HEK293 (cell line): ENCODE data around the gene ANKRD52.

ENCODE experiments used
- CTCF ChIA-PET: fragments of 350-600 bp; formaldehyde crosslinking; extraction: SDS; loops from one replicate; lab custom pipeline; 2021; ENCODE audit warnings: antibody characterized with exemption; lab: Yijun Ruan, JAX
- POLR2A ChIA-PET: fragments of 300-600 bp; formaldehyde crosslinking; extraction: SDS; loops from one replicate; lab custom pipeline; 2020; ENCODE audit warnings: antibody characterized with exemption, inconsistent platforms; lab: Yijun Ruan, JAX
- H3K27ac ChIP-seq: fragments of 200-500 bp; sonication (Bioruptor generic); 2 replicates; pipeline ENCODE4 v1.5.1; 2014; ENCODE audit warnings: low read depth, low read length, control low read depth, inconsistent platforms; ENCODE audit errors: extremely low read depth
- H3K36me3 ChIP-seq, 2 experiments: fragments of 200-500 bp in 1 of 2; sonication (Bioruptor generic) in 1 of 2; 1 replicate in 1 of 2; 2 replicates in 1 of 2; pipeline ENCODE4 v1.5.1; 2014 to 2017; ENCODE audit warnings: inconsistent platforms in 2 of 2, low read length in 2 of 2; ENCODE audit not compliant: control insufficient read depth in 2 of 2, insufficient read depth in 1 of 2
- H3K4me1 ChIP-seq: fragments of 200-500 bp; sonication (Bioruptor generic); 2 replicates; pipeline ENCODE4 v1.5.1; 2014; ENCODE audit warnings: mild to moderate bottlenecking, low read length, inconsistent platforms; ENCODE audit not compliant: control insufficient read depth, insufficient read depth
- H3K4me3 ChIP-seq: 2 replicates; pipeline ENCODE4 v1.5.1; 2011; ENCODE audit warnings: low read depth, mild to moderate bottlenecking, control low read depth, low read length, moderate library complexity
- H3K9me3 ChIP-seq: fragments of 200-500 bp; sonication (Bioruptor generic); 2 replicates; pipeline ENCODE4 v1.5.1; 2014; ENCODE audit warnings: low read depth, low read length, inconsistent platforms; ENCODE audit not compliant: control insufficient read depth, insufficient read depth
- KLF1 ChIP-seq: fragments of 450-650 bp; formaldehyde crosslinking; IDR thresholded peaks from 2 replicates; pipeline ENCODE4 v1.5.1; 2016; ENCODE audit warnings: missing biosample characterization, missing genetic modification characterization
- KLF10 ChIP-seq: fragments of 450-650 bp; IDR thresholded peaks from 2 replicates; pipeline ENCODE4 v1.5.1; 2018; ENCODE audit warnings: missing biosample characterization, mild to moderate bottlenecking, missing genetic modification characterization
- RBAK ChIP-seq: fragments of 450-650 bp; formaldehyde crosslinking; IDR thresholded peaks from 2 replicates; pipeline ENCODE4 v1.5.1; 2016; ENCODE audit warnings: missing biosample characterization, missing genetic modification characterization
- SALL2 ChIP-seq: fragments of 450-650 bp; formaldehyde crosslinking; IDR thresholded peaks from 2 replicates; pipeline ENCODE4 v1.5.0; 2017; ENCODE audit warnings: missing biosample characterization, mild to moderate bottlenecking, missing genetic modification characterization, borderline replicate concordance
- WT1 ChIP-seq: fragments of 450-650 bp; formaldehyde crosslinking; IDR thresholded peaks from 2 replicates; pipeline ENCODE4 v1.5.1; 2016; ENCODE audit warnings: missing biosample characterization, missing genetic modification characterization
- ZFHX2 ChIP-seq: fragments of 450-650 bp; formaldehyde crosslinking; conservative IDR thresholded peaks from 2 replicates; pipeline ENCODE4 v1.5.1; 2016; ENCODE audit warnings: missing biosample characterization, missing genetic modification characterization
- ZNF114 ChIP-seq: fragments of 450-650 bp; formaldehyde crosslinking; IDR thresholded peaks from 2 replicates; pipeline ENCODE4 v1.5.0; 2017; ENCODE audit warnings: missing biosample characterization, missing genetic modification characterization
- ZNF174 ChIP-seq: fragments of 450-650 bp; formaldehyde crosslinking; IDR thresholded peaks from 2 replicates; pipeline ENCODE4 v1.5.0; 2017; ENCODE audit warnings: missing biosample characterization, mild to moderate bottlenecking, missing genetic modification characterization
- ZNF2 ChIP-seq: fragments of 450-650 bp; formaldehyde crosslinking; IDR thresholded peaks from 2 replicates; pipeline ENCODE4 v1.5.1; 2016; ENCODE audit warnings: missing biosample characterization, missing genetic modification characterization
- ZNF24 ChIP-seq: fragments of 450-650 bp; formaldehyde crosslinking; IDR thresholded peaks from 2 replicates; pipeline ENCODE4 v1.5.1; 2016; ENCODE audit warnings: missing biosample characterization, missing genetic modification characterization
- ZNF280D ChIP-seq: fragments of 450-650 bp; formaldehyde crosslinking; IDR thresholded peaks from 2 replicates; pipeline ENCODE4 v1.5.1; 2016; ENCODE audit warnings: missing biosample characterization, missing genetic modification characterization
- ZNF335 ChIP-seq: fragments of 450-650 bp; formaldehyde crosslinking; conservative IDR thresholded peaks from 2 replicates; pipeline ENCODE4 v1.5.1; 2016; ENCODE audit warnings: missing biosample characterization, missing genetic modification characterization
- ZNF350 ChIP-seq: fragments of 450-650 bp; formaldehyde crosslinking; IDR thresholded peaks from 2 replicates; pipeline ENCODE4 v1.5.0; 2017; ENCODE audit warnings: missing biosample characterization, mild to moderate bottlenecking, missing genetic modification characterization
- ZNF416 ChIP-seq: fragments of 450-650 bp; formaldehyde crosslinking; IDR thresholded peaks from 2 replicates; pipeline ENCODE4 v1.5.1; 2016; ENCODE audit warnings: missing biosample characterization, missing genetic modification characterization
- ZNF433 ChIP-seq: fragments of 450-650 bp; formaldehyde crosslinking; IDR thresholded peaks from 2 replicates; pipeline ENCODE4 v1.5.1; 2016; ENCODE audit warnings: missing biosample characterization, missing genetic modification characterization, low read depth
- ZNF48 ChIP-seq: fragments of 450-650 bp; formaldehyde crosslinking; IDR thresholded peaks from 2 replicates; pipeline ENCODE4 v1.5.1; 2016; ENCODE audit warnings: missing biosample characterization, missing genetic modification characterization
- ZNF501 ChIP-seq: fragments of 450-650 bp; formaldehyde crosslinking; IDR thresholded peaks from 2 replicates; pipeline ENCODE4 v1.5.1; 2016; ENCODE audit warnings: missing biosample characterization, missing genetic modification characterization
- ZNF571 ChIP-seq: fragments of 450-650 bp; formaldehyde crosslinking; IDR thresholded peaks from 2 replicates; pipeline ENCODE4 v1.5.0; 2017; ENCODE audit warnings: missing biosample characterization, missing genetic modification characterization
- ZNF610 ChIP-seq: fragments of 450-650 bp; formaldehyde crosslinking; IDR thresholded peaks from 2 replicates; pipeline ENCODE4 v1.5.1; 2016; ENCODE audit warnings: missing biosample characterization, missing genetic modification characterization, borderline replicate concordance
- ZNF658 ChIP-seq: fragments of 450-650 bp; formaldehyde crosslinking; IDR thresholded peaks from 2 replicates; pipeline ENCODE4; 2016; ENCODE audit warnings: missing biosample characterization, missing genetic modification characterization
- ZSCAN16 ChIP-seq: fragments of 450-650 bp; formaldehyde crosslinking; IDR thresholded peaks from 2 replicates; pipeline ENCODE4 v1.5.1; 2016; ENCODE audit warnings: missing biosample characterization, missing genetic modification characterization
- ZSCAN18 ChIP-seq: fragments of 450-650 bp; formaldehyde crosslinking; IDR thresholded peaks from 2 replicates; pipeline ENCODE4 v1.5.1; 2016; ENCODE audit warnings: missing biosample characterization, missing genetic modification characterization
- ZXDB ChIP-seq: fragments of 450-650 bp; formaldehyde crosslinking; IDR thresholded peaks from 2 replicates; pipeline ENCODE4 v1.5.1; 2016; ENCODE audit warnings: missing biosample characterization, missing genetic modification characterization
- TF ChIP-seq, protein P1 (sequence below): sonication (generic); formaldehyde crosslinking; IDR thresholded peaks from 2 replicates; pipeline ENCODE4 v1.8.1; 2022; ENCODE audit warnings: mild to moderate bottlenecking, moderate library complexity, missing genetic modification reagents

The ANKRD52 gene

DNA sequence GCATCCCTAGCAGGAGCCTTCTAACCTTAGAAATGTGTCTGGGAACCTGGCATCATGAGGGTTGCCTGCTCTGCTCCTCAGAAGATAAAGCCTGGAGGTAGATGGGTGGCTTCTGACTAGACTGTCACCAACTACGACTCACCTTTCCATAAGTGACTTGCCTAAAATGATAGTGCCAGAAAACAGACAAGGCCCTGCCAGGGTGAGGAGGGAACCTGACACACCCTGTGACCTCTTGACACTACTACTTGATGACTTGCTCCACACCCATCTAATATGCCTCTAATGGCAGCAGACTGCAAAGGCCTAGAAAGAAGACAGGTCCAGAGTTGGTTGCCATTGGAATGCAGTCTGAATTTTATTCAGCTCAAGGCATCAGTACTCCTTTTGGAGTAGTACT is 45.8 kb downstream of the ANKRD52 start:
- CTCF ChIA-PET, result interaction anchor here (0.5 to 1.3 kb wide), 3 partner anchors 8 to 20 kb away, joined by 3 to 4 read pairs (median 3); no protein-coding TSS in a partner anchor
- Histone ChIP-seq H3K36me3 (peaks cover 44 to 81% of the 10 kb centered on the region in 2 experiments), H3K9me3 (no peaks in the 10 kb centered on the region), H3K4me3 (no peak overlapping the region), H3K27ac (no peak overlapping the region), H3K4me1 (no peaks in the 10 kb centered on the region)
- POLR2A ChIA-PET, result interaction anchor here (1.5 kb wide), 1 partner anchor 9 kb away, joined by 5 read pairs; the partner anchor contains the start of gene RNF41
- TF ChIP-seq KLF1 (peak; percentile 89), ZNF350 (tag by site-specific recombination) (no peak)

GRCh38 chr12:56208006-56208405 is 50.2 kb downstream of the ANKRD52 start:
- Histone ChIP-seq H3K27ac (no peak overlapping the region), H3K36me3 (peaks cover 30 to 75% of the 10 kb centered on the region in 2 experiments), H3K4me1 (no peaks in the 10 kb centered on the region), H3K9me3 (no peaks in the 10 kb centered on the region), H3K4me3 (no peak overlapping the region)
- TF ChIP-seq ZNF24 (no peak), ZNF610 (no peak), ZNF501 (no peak), ZNF433 (tag by site-specific recombination) (no peak), WT1 (tag by site-specific recombination) (no peak), ZSCAN18 (tag by site-specific recombination) (no peak), SALL2 (tag by site-specific recombination) (no peak), ZSCAN16 (no peak), ZNF571 (tag by site-specific recombination) (no peak), ZNF335 (no peak), KLF10 (tag by site-specific recombination) (no peak)
- TF ChIP-seq, protein P1, sequence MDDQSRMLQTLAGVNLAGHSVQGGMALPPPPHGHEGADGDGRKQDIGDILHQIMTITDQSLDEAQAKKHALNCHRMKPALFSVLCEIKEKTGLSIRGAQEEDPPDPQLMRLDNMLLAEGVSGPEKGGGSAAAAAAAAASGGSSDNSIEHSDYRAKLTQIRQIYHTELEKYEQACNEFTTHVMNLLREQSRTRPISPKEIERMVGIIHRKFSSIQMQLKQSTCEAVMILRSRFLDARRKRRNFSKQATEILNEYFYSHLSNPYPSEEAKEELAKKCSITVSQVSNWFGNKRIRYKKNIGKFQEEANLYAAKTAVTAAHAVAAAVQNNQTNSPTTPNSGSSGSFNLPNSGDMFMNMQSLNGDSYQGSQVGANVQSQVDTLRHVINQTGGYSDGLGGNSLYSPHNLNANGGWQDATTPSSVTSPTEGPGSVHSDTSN (CRISPR knock-in tag), result no peak
- CTCF ChIA-PET, result interaction anchor here (1.6 to 6.0 kb wide), 4 partner anchors 14 to 50 kb away, joined by 4 to 73 read pairs (median 18); partner anchors contain the start of genes ANKRD52, RNF41 and SMARCC2
- POLR2A ChIA-PET, result interaction anchor here (0.6 to 4.6 kb wide), 3 partner anchors 14 to 353 kb away, joined by 3 to 47 read pairs (median 5); partner anchors contain the start of gene RNF41

DNA sequence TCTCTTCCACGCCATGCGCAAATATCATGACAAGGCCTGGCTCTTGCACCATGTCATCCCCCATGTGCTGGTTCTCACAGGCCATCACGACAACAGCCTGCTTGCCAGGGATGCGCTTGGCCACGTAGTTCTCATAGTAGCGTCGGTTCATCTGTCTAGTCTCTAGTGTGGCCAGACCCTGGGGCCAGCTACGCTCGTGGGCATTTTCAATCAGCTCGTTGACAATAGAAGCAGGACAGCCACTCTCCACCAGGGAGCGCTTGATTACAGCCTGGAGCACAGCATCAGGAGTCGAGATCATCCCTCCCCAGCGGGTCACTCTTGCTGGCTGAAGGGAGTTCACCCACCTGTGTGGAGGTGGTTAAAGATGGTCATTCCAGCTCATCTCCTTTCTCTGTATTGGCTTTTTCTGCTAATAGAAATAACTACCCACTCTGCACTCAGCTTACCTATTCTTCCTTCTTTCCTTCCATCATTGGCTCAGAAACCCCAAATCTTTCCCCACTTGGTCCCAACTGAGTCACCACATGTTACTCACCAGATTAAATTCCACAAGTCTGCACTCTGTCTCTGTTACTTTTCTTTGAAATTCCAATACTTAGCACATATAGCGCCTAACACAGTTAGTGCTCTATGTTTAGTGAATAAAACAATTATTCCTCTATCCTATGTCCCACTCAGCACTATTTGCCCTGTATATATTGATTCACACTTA is 51.6 kb downstream of the ANKRD52 start:
- Histone ChIP-seq H3K4me3 (no peak overlapping the region), H3K9me3 (no peaks in the 10 kb centered on the region), H3K27ac (no peak overlapping the region), H3K36me3 (peaks cover 24 to 61% of the 10 kb centered on the region in 2 experiments), H3K4me1 (no peaks in the 10 kb centered on the region)
- POLR2A ChIA-PET, result interaction anchor here (1.0 to 4.6 kb wide), 3 partner anchors 15 to 16 kb away, joined by 4 to 47 read pairs (median 5); partner anchors contain the start of gene RNF41
- CTCF ChIA-PET, result interaction anchor here (0.6 to 6.0 kb wide), 22 partner anchors 10 to 781 kb away, joined by 3 to 73 read pairs (median 4); partner anchors contain the start of genes ANKRD52, COQ10A, RNF41 and SMARCC2
- TF ChIP-seq ZNF48, result no peak
- TF ChIP-seq ZNF2 (tag by site-specific recombination), result peak; percentile 92
- 0 out of 2 replicates have a peak, but pooled peaks have one; percentile 6 for TF ChIP-seq ZFHX2 (tag by site-specific recombination)
- no peak for TF ChIP-seq RBAK
- no peak for TF ChIP-seq ZNF280D (tag by site-specific recombination)
- TF ChIP-seq ZNF416 (tag by site-specific recombination), result no peak
- no peak for TF ChIP-seq ZNF571 (tag by site-specific recombination)
- TF ChIP-seq ZNF114 (tag by site-specific recombination), result no peak
- peak; percentile 36; the same call in 1 of the 2 replicates for TF ChIP-seq ZXDB (tag by site-specific recombination)
- no peak for TF ChIP-seq ZNF658 (tag by site-specific recombination)
- TF ChIP-seq ZNF610, result no peak
- no peak for TF ChIP-seq ZNF174 (tag by site-specific recombination)
